Neural cell (in vitro differentiated cells): Measurements from ENCODE around the gene MTHFD1. TPM values are rescaled to one million over a fixed set of nuclear protein-coding genes. Genes with fewer than 3 reads are reported as not detected.

Source experiments
- H2AFZ ChIP-seq: fragments of 200-600, 300-800 bp; sonication (generic), shearing (Covaris generic); 2 replicates; pipeline ENCODE4 v1.6.0; 2014; ENCODE audit warnings: low read depth, mild to moderate bottlenecking, antibody characterized with exemption, low read length, moderate library complexity
- H3F3A ChIP-seq: fragments of 200-600 bp; shearing (Covaris generic); 2 replicates; pipeline ENCODE4 v1.6.1; 2016; ENCODE audit warnings: mild to moderate bottlenecking, moderate library complexity, mixed read lengths, antibody characterized with exemption, low read length; ENCODE audit not compliant: insufficient read depth, poor library complexity, severe bottlenecking
- H3K27ac ChIP-seq: fragments of 200-600, 300-800 bp; sonication (generic), shearing (Covaris generic); 2 replicates; pipeline ENCODE4 v1.5.1; 2014; ENCODE audit warnings: mild to moderate bottlenecking, low read length, moderate library complexity
- H3K27me3 ChIP-seq: fragments of 300-800, 200-600 bp; sonication (generic), shearing (Covaris generic); 2 replicates; pipeline ENCODE4 v1.6.0; 2014; ENCODE audit warnings: mild to moderate bottlenecking, low read depth, low read length, moderate library complexity; ENCODE audit not compliant: insufficient read depth
- H3K36me3 ChIP-seq: fragments of 300-800, 200-600 bp; sonication (generic), shearing (Covaris generic); 2 replicates; pipeline ENCODE4 v1.5.1; 2014; ENCODE audit warnings: mild to moderate bottlenecking, antibody characterized with exemption, low read length, moderate library complexity; ENCODE audit not compliant: insufficient read depth
- H3K4me2 ChIP-seq: fragments of 300-800, 200-600 bp; sonication (generic), shearing (Covaris generic); 2 replicates; pipeline ENCODE4 v1.6.0; 2014; ENCODE audit warnings: mild to moderate bottlenecking, low read length
- H3K4me3 ChIP-seq: fragments of 300-800, 200-600 bp; sonication (generic), shearing (Covaris generic); 2 replicates; pipeline ENCODE4 v1.5.1; 2014; ENCODE audit warnings: mild to moderate bottlenecking, low read length, moderate library complexity
- H3K79me2 ChIP-seq: fragments of 200-600 bp; shearing (Covaris generic); replicated peaks from 2 replicates; pipeline ENCODE4 v1.6.0; 2014; ENCODE audit warnings: mild to moderate bottlenecking, low read length, moderate library complexity; ENCODE audit not compliant: insufficient read depth
- H3K9ac ChIP-seq: fragments of 300-800, 200-600 bp; sonication (generic), shearing (Covaris generic); 2 replicates; pipeline ENCODE4 v1.6.1; 2016; ENCODE audit warnings: mild to moderate bottlenecking, low read length, mixed read lengths
- H3K9me2 ChIP-seq: fragments of 200-600 bp; shearing (Covaris generic); 2 replicates; pipeline ENCODE4 v1.6.1; 2016; ENCODE audit warnings: mild to moderate bottlenecking, low read length, mixed read lengths; ENCODE audit not compliant: insufficient read depth
- H3K9me3 ChIP-seq: fragments of 200-600, 300-800 bp; sonication (generic), shearing (Covaris generic); 2 replicates; pipeline ENCODE4 v1.6.1; 2016; ENCODE audit warnings: mild to moderate bottlenecking, mixed run types, low read length, moderate library complexity, mixed read lengths
- H4K20me1 ChIP-seq: fragments of 200-600 bp; shearing (Covaris generic); 2 replicates; pipeline ENCODE4 v1.6.1; 2016; ENCODE audit warnings: mild to moderate bottlenecking, mixed run types; ENCODE audit not compliant: insufficient read depth
- EP300 ChIP-seq: fragments of 450-650 bp; conservative IDR thresholded peaks from 2 replicates; pipeline ENCODE4 v1.6.1; 2014; ENCODE audit warnings: antibody characterized with exemption, mild to moderate bottlenecking, moderate library complexity; ENCODE audit not compliant: poor library complexity, severe bottlenecking
- EZH2 ChIP-seq: fragments of 200-600, 300-800 bp; shearing (Covaris generic), sonication (generic); IDR thresholded peaks from 2 replicates; pipeline ENCODE4 v1.6.1; 2014; ENCODE audit warnings: antibody characterized with exemption, low read length, borderline replicate concordance, mild to moderate bottlenecking; ENCODE audit not compliant: insufficient read depth, poor library complexity, severe bottlenecking
- MXI1 ChIP-seq: fragments of 450-650 bp; conservative IDR thresholded peaks from 2 replicates; pipeline ENCODE4 v1.6.1; 2014; ENCODE audit warnings: antibody characterized with exemption, mild to moderate bottlenecking; ENCODE audit not compliant: poor library complexity, severe bottlenecking
- POLR2AphosphoS5 ChIP-seq: IDR thresholded peaks from 2 replicates; pipeline ENCODE4 v1.6.1; 2012
- RAD21 ChIP-seq: fragments of 450-650 bp; conservative IDR thresholded peaks from 2 replicates; pipeline ENCODE4 v1.6.1; 2014; ENCODE audit warnings: antibody characterized with exemption, mild to moderate bottlenecking, moderate library complexity
- SMC3 ChIP-seq: fragments of 450-650 bp; conservative IDR thresholded peaks from 2 replicates; pipeline ENCODE4 v1.6.1; 2014; ENCODE audit warnings: antibody characterized with exemption, mild to moderate bottlenecking, moderate library complexity; ENCODE audit not compliant: poor library complexity
- TAF1 ChIP-seq: IDR thresholded peaks from 2 replicates; pipeline ENCODE4 v1.6.1; 2012; ENCODE audit warnings: low read depth
- polyA plus RNA-seq: library from polyadenylated mRNA; depleted of rRNA; stranded (reverse); fragments of >200 nt; gene quantifications from 2 replicates; pipeline ENCODE4 v1.2.3, GENCODE V29; 2014
- TF ChIP-seq, protein P1 (sequence below): fragments of 450-650 bp; IDR thresholded peaks from 2 replicates; pipeline ENCODE4 v1.5.1; 2014; ENCODE audit warnings: antibody characterized with exemption, mild to moderate bottlenecking, moderate library complexity; ENCODE audit not compliant: poor library complexity, severe bottlenecking
- TF ChIP-seq, protein P2 (sequence below): IDR thresholded peaks from 2 replicates; pipeline ENCODE4 v1.6.1; 2012; ENCODE audit warnings: borderline replicate concordance

Gene MTHFD1
- polyA plus RNA-seq, 1 donor from 2014 or later: 5.4 TPM

GRCh38 chr14:64464651-64465050 lies 76.5 kb downstream of the MTHFD1 start:
- Histone ChIP-seq H3K9me3 (no peaks in the 10 kb centered on the region), H3K36me3 (no peaks in the 10 kb centered on the region), H3F3A (no peaks in the 10 kb centered on the region), H3K27ac (no peak overlapping the region), H3K4me3 (peak overlapping the region; percentile 91), H2AFZ (peak overlapping the region; percentile 7), H3K9me2 (no peaks in the 10 kb centered on the region), H3K27me3 (no peaks in the 10 kb centered on the region), H4K20me1 (no peaks in the 10 kb centered on the region), H3K4me2 (peak overlapping the region; percentile 46), H3K9ac (peak overlapping the region; percentile 70), H3K79me2 (no peaks in the 10 kb centered on the region)
- TF ChIP-seq, protein P1, sequence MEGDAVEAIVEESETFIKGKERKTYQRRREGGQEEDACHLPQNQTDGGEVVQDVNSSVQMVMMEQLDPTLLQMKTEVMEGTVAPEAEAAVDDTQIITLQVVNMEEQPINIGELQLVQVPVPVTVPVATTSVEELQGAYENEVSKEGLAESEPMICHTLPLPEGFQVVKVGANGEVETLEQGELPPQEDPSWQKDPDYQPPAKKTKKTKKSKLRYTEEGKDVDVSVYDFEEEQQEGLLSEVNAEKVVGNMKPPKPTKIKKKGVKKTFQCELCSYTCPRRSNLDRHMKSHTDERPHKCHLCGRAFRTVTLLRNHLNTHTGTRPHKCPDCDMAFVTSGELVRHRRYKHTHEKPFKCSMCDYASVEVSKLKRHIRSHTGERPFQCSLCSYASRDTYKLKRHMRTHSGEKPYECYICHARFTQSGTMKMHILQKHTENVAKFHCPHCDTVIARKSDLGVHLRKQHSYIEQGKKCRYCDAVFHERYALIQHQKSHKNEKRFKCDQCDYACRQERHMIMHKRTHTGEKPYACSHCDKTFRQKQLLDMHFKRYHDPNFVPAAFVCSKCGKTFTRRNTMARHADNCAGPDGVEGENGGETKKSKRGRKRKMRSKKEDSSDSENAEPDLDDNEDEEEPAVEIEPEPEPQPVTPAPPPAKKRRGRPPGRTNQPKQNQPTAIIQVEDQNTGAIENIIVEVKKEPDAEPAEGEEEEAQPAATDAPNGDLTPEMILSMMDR: no peak
- no peak for TF ChIP-seq POLR2AphosphoS5
- TF ChIP-seq SMC3: no peak
- no peak for TF ChIP-seq RAD21
- no peak for TF ChIP-seq EZH2
- TF ChIP-seq TAF1: no peak
- no peak for TF ChIP-seq MXI1
- no peak for TF ChIP-seq EP300
- TF ChIP-seq, protein P2, sequence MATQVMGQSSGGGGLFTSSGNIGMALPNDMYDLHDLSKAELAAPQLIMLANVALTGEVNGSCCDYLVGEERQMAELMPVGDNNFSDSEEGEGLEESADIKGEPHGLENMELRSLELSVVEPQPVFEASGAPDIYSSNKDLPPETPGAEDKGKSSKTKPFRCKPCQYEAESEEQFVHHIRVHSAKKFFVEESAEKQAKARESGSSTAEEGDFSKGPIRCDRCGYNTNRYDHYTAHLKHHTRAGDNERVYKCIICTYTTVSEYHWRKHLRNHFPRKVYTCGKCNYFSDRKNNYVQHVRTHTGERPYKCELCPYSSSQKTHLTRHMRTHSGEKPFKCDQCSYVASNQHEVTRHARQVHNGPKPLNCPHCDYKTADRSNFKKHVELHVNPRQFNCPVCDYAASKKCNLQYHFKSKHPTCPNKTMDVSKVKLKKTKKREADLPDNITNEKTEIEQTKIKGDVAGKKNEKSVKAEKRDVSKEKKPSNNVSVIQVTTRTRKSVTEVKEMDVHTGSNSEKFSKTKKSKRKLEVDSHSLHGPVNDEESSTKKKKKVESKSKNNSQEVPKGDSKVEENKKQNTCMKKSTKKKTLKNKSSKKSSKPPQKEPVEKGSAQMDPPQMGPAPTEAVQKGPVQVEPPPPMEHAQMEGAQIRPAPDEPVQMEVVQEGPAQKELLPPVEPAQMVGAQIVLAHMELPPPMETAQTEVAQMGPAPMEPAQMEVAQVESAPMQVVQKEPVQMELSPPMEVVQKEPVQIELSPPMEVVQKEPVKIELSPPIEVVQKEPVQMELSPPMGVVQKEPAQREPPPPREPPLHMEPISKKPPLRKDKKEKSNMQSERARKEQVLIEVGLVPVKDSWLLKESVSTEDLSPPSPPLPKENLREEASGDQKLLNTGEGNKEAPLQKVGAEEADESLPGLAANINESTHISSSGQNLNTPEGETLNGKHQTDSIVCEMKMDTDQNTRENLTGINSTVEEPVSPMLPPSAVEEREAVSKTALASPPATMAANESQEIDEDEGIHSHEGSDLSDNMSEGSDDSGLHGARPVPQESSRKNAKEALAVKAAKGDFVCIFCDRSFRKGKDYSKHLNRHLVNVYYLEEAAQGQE: no peak

- H3K27ac ChIP-seq: peak within 1 kb of the TSS; percentile 7
- H3F3A ChIP-seq: no peaks in the 10 kb centered on the region
Measured at GRCh38 chr14:64465191-64465822, 77.2 kb downstream of the MTHFD1 start, which contains the start of gene AKAP5. Gene AKAP5 (plus strand): TSS chr14:64465499. CDS start chr14:64468395, 2,896 bp downstream.

More at GRCh38 chr14:64465191-64465822, 77.2 kb downstream of the MTHFD1 start, which contains the start of gene AKAP5:
- Histone ChIP-seq H3K9me2 (no peaks in the 10 kb centered on the region), H3K79me2 (no peaks in the 10 kb centered on the region), H2AFZ (peak within 1 kb of the TSS; percentile 81), H3K4me3 (peak within 1 kb of the TSS; percentile 91), H3K9ac (peak within 1 kb of the TSS; percentile 70), H3K36me3 (no peaks in the 10 kb centered on the region), H3K4me2 (peak within 1 kb of the TSS; percentile 46), H3K9me3 (no peaks in the 10 kb centered on the region), H3K27me3 (no peaks in the 10 kb centered on the region), H4K20me1 (no peaks in the 10 kb centered on the region)
- peak; percentile 16 for TF ChIP-seq RAD21
- TF ChIP-seq EZH2: no peak
- peak; percentile 65 for TF ChIP-seq MXI1
